Keratinocyte (primary cell): Measurements from ENCODE around the gene BDKRB2. TPM values are rescaled to one million over a fixed set of nuclear protein-coding genes. Genes with fewer than 3 reads are reported as not detected.

Experiments used
- DNase-seq: peaks from one replicate; pipeline ENCODE4 v3.0.0-alpha.2; 2011; ENCODE audit warnings: low read depth, missing footprints, low spot score
- FAIRE-seq: peaks from 2 replicates; lab custom pipeline; 2011; peaks lifted over from hg19 to GRCh38; lab: Jason Lieb, UNC
- H2AFZ ChIP-seq: 2 replicates; pipeline ENCODE4 v1.6.0; 2012; ENCODE audit warnings: low read length, control low read depth, inconsistent platforms; ENCODE audit not compliant: control insufficient read depth
- H3K27ac ChIP-seq: 2 replicates; pipeline ENCODE4 v1.5.1; 2011; ENCODE audit warnings: low read length; ENCODE audit not compliant: control insufficient read depth, insufficient read depth
- H3K27me3 ChIP-seq: 3 replicates; pipeline ENCODE4 v1.6.0; 2011; ENCODE audit warnings: low read length; ENCODE audit not compliant: control insufficient read depth, insufficient read depth; ENCODE audit errors: extremely low read depth
- H3K36me3 ChIP-seq, 2 experiments: 2 replicates in 1 of 2; 3 replicates in 1 of 2; pipeline ENCODE4 v1.5.1; 2011; ENCODE audit warnings: low read length in 2 of 2, mild to moderate bottlenecking in 1 of 2; ENCODE audit not compliant: control insufficient read depth in 2 of 2, insufficient read depth in 2 of 2; ENCODE audit errors: extremely low read depth in 1 of 2
- H3K4me1 ChIP-seq: 3 replicates; pipeline ENCODE4 v1.5.1; 2011; ENCODE audit warnings: low read length; ENCODE audit not compliant: control insufficient read depth, insufficient read depth; ENCODE audit errors: extremely low read depth
- H3K4me2 ChIP-seq: 3 replicates; pipeline ENCODE4 v1.6.0; 2011; ENCODE audit warnings: low read depth, low read length; ENCODE audit not compliant: control insufficient read depth, insufficient read depth; ENCODE audit errors: extremely low read depth
- H3K4me3 ChIP-seq, 3 experiments: fragments of 200-600 bp in 1 of 3; sonication (generic) in 1 of 3; 2 replicates in 2 of 3; 3 replicates in 1 of 3; pipeline ENCODE4 v1.5.1; 2011 to 2016; ENCODE audit warnings: low read length in 3 of 3, mild to moderate bottlenecking in 3 of 3, control low read depth in 2 of 3, inconsistent platforms in 1 of 3, low read depth in 1 of 3, mixed read lengths in 1 of 3, mixed run types in 1 of 3, moderate library complexity in 1 of 3; ENCODE audit not compliant: control insufficient read depth in 2 of 3, insufficient read depth in 2 of 3; ENCODE audit errors: extremely low read depth in 1 of 3
- H3K79me2 ChIP-seq: 2 replicates; pipeline ENCODE4 v1.6.0; 2012; ENCODE audit warnings: low read length; ENCODE audit not compliant: control insufficient read depth, insufficient read depth
- H3K9ac ChIP-seq: 3 replicates; pipeline ENCODE4 v1.6.0; 2011; ENCODE audit warnings: low read length; ENCODE audit not compliant: control insufficient read depth, insufficient read depth; ENCODE audit errors: extremely low read depth
- H3K9me1 ChIP-seq: 3 replicates; pipeline ENCODE4 v1.6.0; 2011; ENCODE audit warnings: low read length; ENCODE audit not compliant: control insufficient read depth, insufficient read depth; ENCODE audit errors: extremely low read depth
- H3K9me3 ChIP-seq: 2 replicates; pipeline ENCODE4 v1.5.1; 2012; ENCODE audit warnings: low read depth, low read length; ENCODE audit not compliant: control insufficient read depth
- H4K20me1 ChIP-seq: 3 replicates; pipeline ENCODE4 v1.6.0; 2011; ENCODE audit warnings: low read length; ENCODE audit not compliant: control insufficient read depth, insufficient read depth; ENCODE audit errors: extremely low read depth
- CTCF ChIP-seq, 3 experiments: IDR thresholded peaks in 1 of 3; conservative IDR thresholded peaks in 1 of 3; optimal IDR thresholded peaks in 1 of 3; 2 replicates in 2 of 3; 3 replicates in 1 of 3; pipeline versions ENCODE3 to v1.5.1; 2011; ENCODE audit warnings: low read length in 3 of 3, mild to moderate bottlenecking in 3 of 3, moderate library complexity in 2 of 3, control low read depth in 1 of 3, inconsistent platforms in 1 of 3; ENCODE audit not compliant: insufficient read depth in 2 of 3; ENCODE audit errors: extremely low read depth in 1 of 3
- EZH2 ChIP-seq: IDR thresholded peaks from one replicate; pipeline ENCODE4 v1.6.1; 2012; ENCODE audit warnings: inconsistent platforms, mild to moderate bottlenecking, low read length, moderate library complexity
- dilution Hi-C: fragments of 300-500 bp; cut with MboI; formaldehyde crosslinking; loops from one replicate; pipeline ENCODE4 v1.7.0; 2020; ENCODE audit warnings: low sequenced_read_pairs; ENCODE audit not compliant: extremely low pct_ligation_motif_present
- polyA plus RNA-seq, 5 experiments: library from polyadenylated mRNA; depleted of rRNA in 3 of 5; stranded (reverse) in 3 of 5; stranded (forward) in 1 of 5; unstranded in 1 of 5; fragments of >200 nt; gene quantifications; 1 replicate in 1 of 5; 2 replicates in 3 of 5; 3 replicates in 1 of 5; pipeline versions ENCODE4 v1.2.1 to v1.2.3, GENCODE V29; 2011 to 2012; ENCODE audit warnings: missing spikeins in 2 of 5, low read depth in 1 of 5, low replicate concordance in 1 of 5

Gene BDKRB2
- polyA plus RNA-seq, 1 donor (not counting 4 experiments of a cell fraction or from before 2014, with no cell fraction given), result 13.2 TPM

GRCh38 chr14:96201965-96202364 is 2.7 kb upstream of the BDKRB2 start:
- Histone ChIP-seq H2AFZ (no peak overlapping the region), H3K9me3 (no peaks in the 10 kb centered on the region), H3K79me2 (peaks cover 16% of the 10 kb centered on the region), H3K27me3 (no peaks in the 10 kb centered on the region), H3K27ac (no peak overlapping the region), H3K4me2 (no peak overlapping the region), H3K36me3 (no peaks in the 10 kb centered on the region), H3K4me1 (peaks cover 30% of the 10 kb centered on the region), H3K9me1 (peaks cover 2% of the 10 kb centered on the region), H4K20me1 (no peaks in the 10 kb centered on the region), H3K4me3 (no peak overlapping the region), H3K9ac (no peak overlapping the region)
- TF ChIP-seq EZH2, result no peak
- no peak for TF ChIP-seq CTCF (optimal IDR thresholded peaks at IDR 0.05 in 1 of 3, IDR thresholded peaks at IDR 0.05 in 1 of 3, conservative IDR thresholded peaks at IDR 0.05 in 1 of 3; ENCODE audit: extremely low read depth in 1 of 3, insufficient read depth in 2 of 3, low read length in 3 of 3)
- dilution Hi-C loops, result no loop called here
- no peak for DNase-seq
- FAIRE-seq, result no peak

GRCh38 chr14:96202441-96203094 is 2.1 kb upstream of the BDKRB2 start:
- no peak overlapping the region for H2AFZ ChIP-seq
- no peaks in the 10 kb centered on the region for H3K36me3 ChIP-seq
- no peak for TF ChIP-seq EZH2
- TF ChIP-seq CTCF (optimal IDR thresholded peaks at IDR 0.05 in 1 of 3, IDR thresholded peaks at IDR 0.05 in 1 of 3, conservative IDR thresholded peaks at IDR 0.05 in 1 of 3; ENCODE audit: extremely low read depth in 1 of 3, insufficient read depth in 2 of 3, low read length in 3 of 3), result no peak
- H4K20me1 ChIP-seq, result no peaks in the 10 kb centered on the region
- peaks cover 22% of the 10 kb centered on the region for H3K79me2 ChIP-seq
- no peaks in the 10 kb centered on the region for H3K9me3 ChIP-seq
- DNase-seq, result no peak
- H3K4me1 ChIP-seq, result peaks cover 36% of the 10 kb centered on the region
- no peak overlapping the region for H3K9ac ChIP-seq
- peaks cover 5% of the 10 kb centered on the region for H3K9me1 ChIP-seq
- FAIRE-seq, result no peak
- no peak overlapping the region for H3K27ac ChIP-seq
- dilution Hi-C loops, result no loop called here
- no peaks in the 10 kb centered on the region for H3K27me3 ChIP-seq
- no peak overlapping the region for H3K4me3 ChIP-seq
- H3K4me2 ChIP-seq, result no peak overlapping the region
